T-cell (primary cell): ENCODE results near the gene MBD4. TPM values are rescaled to one million over a fixed set of nuclear protein-coding genes. Genes with fewer than 3 reads are reported as not detected.

Experiments used
- ATAC-seq, 4 experiments: fragments of 200-7000 bp in 3 of 4; fragments of 150-1000 bp in 1 of 4; cut with Tn5 transposase; replicated peaks in 1 of 4; 1 replicate in 3 of 4; 2 replicates in 1 of 4; pipeline ENCODE4 v1.10.0; 2021; ENCODE audit warnings: moderate library complexity in 3 of 4, mild to moderate bottlenecking in 2 of 4, moderate number of reproducible peaks in 1 of 4
- CTCF ChIA-PET, 2 donors: fragments of 300-600 bp; sonication (Branson Sonifier 250); formaldehyde crosslinking; loops; one replicate each; lab custom pipeline; 2022; ENCODE audit warnings: antibody characterized with exemption in 2 of 2; lab: Charles Lee
- POLR2A ChIA-PET, 2 donors: fragments of 300-600 bp; sonication (Branson Sonifier 250); formaldehyde crosslinking; loops; one replicate each; lab custom pipeline; 2022; ENCODE audit warnings: antibody characterized with exemption in 2 of 2; lab: Charles Lee
- DNase-seq, 35 experiments: peaks; one replicate each; pipeline versions ENCODE4 v3.0.0 to v3.0.0-alpha.2; 2013 to 2023
- H3K27ac ChIP-seq: one replicate; pipeline ENCODE4 v1.5.1; 2013; ENCODE audit warnings: low read length
- H3K27me3 ChIP-seq, 2 experiments: replicated peaks in 1 of 2; 1 replicate in 1 of 2; 2 replicates in 1 of 2; pipeline versions ENCODE4 v1.6.1 to v1.7.0; 2013; ENCODE audit warnings: low read length in 1 of 2, mixed read lengths in 1 of 2; ENCODE audit not compliant: control insufficient read depth in 2 of 2, insufficient read depth in 2 of 2; ENCODE audit errors: extremely low read depth in 1 of 2
- H3K36me3 ChIP-seq, 2 donors: 1 replicate in 1 of 2; 2 replicates in 1 of 2; pipeline versions ENCODE4 v1.6.1 to v1.7.0; 2013; ENCODE audit warnings: low read length in 1 of 2; ENCODE audit not compliant: control insufficient read depth in 2 of 2, insufficient read depth in 1 of 2; ENCODE audit errors: extremely low read depth in 1 of 2
- H3K4me1 ChIP-seq, 2 experiments: 1 replicate in 1 of 2; 2 replicates in 1 of 2; pipeline versions ENCODE4 v1.6.1 to v1.7.0; 2013; ENCODE audit warnings: low read length in 2 of 2, mixed read lengths in 1 of 2; ENCODE audit not compliant: insufficient read depth in 2 of 2, control insufficient read depth in 1 of 2; ENCODE audit errors: extremely low read depth in 1 of 2
- H3K4me3 ChIP-seq, 2 donors: 1 replicate in 1 of 2; 2 replicates in 1 of 2; pipeline versions ENCODE4 v1.5.1 to v1.7.0; 2013; ENCODE audit warnings: mild to moderate bottlenecking in 2 of 2, low read length in 1 of 2, moderate library complexity in 1 of 2; ENCODE audit not compliant: control insufficient read depth in 1 of 2; ENCODE audit errors: extremely low read depth in 1 of 2
- H3K9me3 ChIP-seq: 2 replicates; pipeline ENCODE4 v1.7.0; 2013
- H3K27ac Mint-ChIP-seq, 2 donors: one replicate each; pipeline ENCODE4 v1.8.0; 2020 to 2021; ENCODE audit warnings: mild to moderate bottlenecking in 2 of 2, mixed read lengths in 2 of 2
- H3K27me3 Mint-ChIP-seq, 2 donors: one replicate each; pipeline ENCODE4 v1.8.0; 2021 to 2022; ENCODE audit warnings: mixed read lengths in 2 of 2
- H3K36me3 Mint-ChIP-seq: one replicate; pipeline ENCODE4 v1.8.0; 2021; ENCODE audit warnings: mixed read lengths
- H3K4me1 Mint-ChIP-seq, 3 donors: one replicate each; pipeline ENCODE4 v1.8.0; 2020 to 2022; ENCODE audit warnings: mixed read lengths in 3 of 3, mild to moderate bottlenecking in 1 of 3
- H3K4me3 Mint-ChIP-seq, 3 donors: one replicate each; pipeline ENCODE4 v1.8.0; 2020 to 2022; ENCODE audit warnings: mild to moderate bottlenecking in 3 of 3, mixed read lengths in 3 of 3, moderate library complexity in 3 of 3
- H3K9me3 Mint-ChIP-seq, 3 donors: one replicate each; pipeline ENCODE4 v1.8.0; 2020 to 2022; ENCODE audit warnings: mixed read lengths in 3 of 3
- WGBS: methylation state at CpG from one replicate; pipeline ENCODE4 v1.1.5; 2013; ENCODE audit warnings: missing lambda C conversion rate; ENCODE audit not compliant: insufficient coverage; 5-methylcytosine and 5-hydroxymethylcytosine counted together
- total RNA-seq, 35 experiments: library from RNA in 6 of 35; stranded (reverse) in 6 of 35; fragments of 120-200 nt in 1 of 35; gene quantifications; one replicate each; pipeline versions ENCODE4 v1.2.1 to v1.2.4 and lab custom pipeline; 2013 to 2026

Gene MBD4
- total RNA-seq, 5 donors from 2014 or later (not counting 1 experiment from before 2014, with no cell fraction given): 43.1 to 59.4 (median 45.2) TPM

GRCh38 chr3:129418041-129418973, 21.4 kb downstream of the MBD4 start:
- Mint-ChIP-seq H3K27me3 (no peaks in the 10 kb centered on the region), H3K27ac (no peak overlapping the region), H3K36me3 (peaks cover 5% of the 10 kb centered on the region), H3K4me3 (no peak overlapping the region), H3K9me3 (no peaks in the 10 kb centered on the region), H3K4me1 (no peaks in the 10 kb centered on the region)
- POLR2A ChIA-PET: interaction anchor here in 1 of 2 donors (0.6 kb wide), 1 partner anchor 812 kb away, joined by 3 read pairs; no protein-coding TSS in a partner anchor
- DNase-seq (no peak), ATAC-seq (no peak)
- Histone ChIP-seq H3K4me1 (no peaks in the 10 kb centered on the region), H3K27me3 (no peaks in the 10 kb centered on the region), H3K27ac (no peak overlapping the region), H3K4me3 (no peak overlapping the region), H3K9me3 (no peaks in the 10 kb centered on the region), H3K36me3 (no peaks in the 10 kb centered on the region)
- CTCF ChIA-PET: interaction anchor here in 1 of 2 donors (0.5 kb wide), 1 partner anchor 22 kb away, joined by 5 read pairs; no protein-coding TSS in a partner anchor
- whole genome bisulfite sequencing: 85% methylated on average over 10 of the region's 14 CpGs

GRCh38 chr3:129417326-129417725, 22.4 kb downstream of the MBD4 start:
- Mint-ChIP-seq H3K4me3 (no peak overlapping the region), H3K9me3 (no peaks in the 10 kb centered on the region), H3K4me1 (no peaks in the 10 kb centered on the region), H3K36me3 (peaks cover 5% of the 10 kb centered on the region), H3K27me3 (peaks cover 0 to 7% of the 10 kb centered on the region in 2 donors), H3K27ac (no peak overlapping the region)
- Histone ChIP-seq H3K4me1 (no peaks in the 10 kb centered on the region), H3K4me3 (no peak overlapping the region), H3K27ac (no peak overlapping the region), H3K27me3 (peaks cover 0 to 4% of the 10 kb centered on the region in 2 experiments), H3K9me3 (no peaks in the 10 kb centered on the region), H3K36me3 (no peaks in the 10 kb centered on the region)
- ChIA-PET POLR2A (interaction anchor here in 1 of 2 donors (0.6 kb wide), 1 partner anchor 811 kb away, joined by 3 read pairs; no protein-coding TSS in a partner anchor), CTCF (no interaction called here)
- no CpG with 5 or more reads among the region's 1 CpG for WGBS
- ATAC-seq: no peak
- no peak for DNase-seq

GRCh38 chr3:129416415-129416814, 23.3 kb downstream of the MBD4 start:
- ATAC-seq (no peak), DNase-seq (no peak)
- no peaks in the 10 kb centered on the region for H3K9me3 Mint-ChIP-seq
- Histone ChIP-seq H3K9me3 (no peaks in the 10 kb centered on the region), H3K27ac (no peak overlapping the region), H3K36me3 (no peaks in the 10 kb centered on the region), H3K27me3 (peaks cover 0 to 6% of the 10 kb centered on the region in 2 experiments), H3K4me1 (no peaks in the 10 kb centered on the region), H3K4me3 (no peak overlapping the region)
- H3K27me3 Mint-ChIP-seq: peaks cover 0 to 7% of the 10 kb centered on the region in 2 donors
- no peaks in the 10 kb centered on the region for H3K4me1 Mint-ChIP-seq
- WGBS: no CpG with 5 or more reads among the region's 4 CpGs
- H3K27ac Mint-ChIP-seq: no peak overlapping the region
- H3K36me3 Mint-ChIP-seq: peaks cover 5% of the 10 kb centered on the region
- POLR2A ChIA-PET: no interaction called here
- CTCF ChIA-PET: no interaction called here
- no peak overlapping the region for H3K4me3 Mint-ChIP-seq

- H3K36me3 Mint-ChIP-seq: peaks cover under 1% of the 10 kb centered on the region
- no peaks in the 10 kb centered on the region for H3K4me1 Mint-ChIP-seq
- 93% methylated on average over 4 of the region's 6 CpGs for whole genome bisulfite sequencing
- Histone ChIP-seq H3K27me3 (peaks cover 0 to 11% of the 10 kb centered on the region in 2 experiments), H3K36me3 (no peaks in the 10 kb centered on the region), H3K27ac (no peak overlapping the region), H3K9me3 (no peaks in the 10 kb centered on the region), H3K4me1 (no peaks in the 10 kb centered on the region), H3K4me3 (no peak overlapping the region)
- ChIA-PET POLR2A (no interaction called here), CTCF (no interaction called here)
- no peaks in the 10 kb centered on the region for H3K9me3 Mint-ChIP-seq
- no peak overlapping the region for H3K4me3 Mint-ChIP-seq
- no peak overlapping the region for H3K27ac Mint-ChIP-seq
- DNase-seq (no peak), ATAC-seq (no peak)
- H3K27me3 Mint-ChIP-seq: peaks cover 0 to 7% of the 10 kb centered on the region in 2 donors
Observed at GRCh38 chr3:129415830-129416229, 23.9 kb downstream of the MBD4 start.

GRCh38 chr3:129415378-129415777, 24.4 kb downstream of the MBD4 start:
- POLR2A ChIA-PET: no interaction called here
- CTCF ChIA-PET: no interaction called here
- H3K27ac Mint-ChIP-seq: no peak overlapping the region

GRCh38 chr3:129413687-129414506, 25.9 kb downstream of the MBD4 start:
- no peak overlapping the region for H3K27ac Mint-ChIP-seq
- H3K36me3 ChIP-seq: no peaks in the 10 kb centered on the region

More at GRCh38 chr3:129415378-129415777, 24.4 kb downstream of the MBD4 start:
- Histone ChIP-seq H3K27me3 (peaks cover 0 to 11% of the 10 kb centered on the region in 2 experiments), H3K27ac (no peak overlapping the region), H3K36me3 (no peaks in the 10 kb centered on the region), H3K4me3 (no peak overlapping the region), H3K9me3 (no peaks in the 10 kb centered on the region), H3K4me1 (no peaks in the 10 kb centered on the region)
- 29% methylated on average over 2 of the region's 3 CpGs for WGBS
- no peak for DNase-seq
- Mint-ChIP-seq H3K36me3 (no peaks in the 10 kb centered on the region), H3K4me3 (no peak overlapping the region), H3K4me1 (no peaks in the 10 kb centered on the region), H3K9me3 (no peaks in the 10 kb centered on the region), H3K27me3 (peaks cover 0 to 7% of the 10 kb centered on the region in 2 donors)
- ATAC-seq: no peak

More at GRCh38 chr3:129413687-129414506, 25.9 kb downstream of the MBD4 start:
- Histone ChIP-seq H3K4me3 (no peak overlapping the region), H3K27ac (no peak overlapping the region), H3K4me1 (no peaks in the 10 kb centered on the region), H3K9me3 (no peaks in the 10 kb centered on the region), H3K27me3 (peaks cover 0 to 11% of the 10 kb centered on the region in 2 experiments)
- ATAC-seq: no peak
- DNase-seq: no peak
- no peaks in the 10 kb centered on the region for H3K36me3 Mint-ChIP-seq
- 63% methylated on average over 1 of the region's 4 CpGs for WGBS
- no peaks in the 10 kb centered on the region for H3K9me3 Mint-ChIP-seq
- ChIA-PET POLR2A (interaction anchor here in 1 of 2 donors (1.0 kb wide), 1 partner anchor 26 kb away, joined by 3 read pairs; the partner anchor contains the start of gene MBD4), CTCF (interaction anchor here in 1 of 2 donors (0.6 kb wide), 1 partner anchor 415 kb away, joined by 6 read pairs; no protein-coding TSS in a partner anchor)
- no peak overlapping the region for H3K4me3 Mint-ChIP-seq
- no peaks in the 10 kb centered on the region for H3K4me1 Mint-ChIP-seq
- H3K27me3 Mint-ChIP-seq: peaks cover 0 to 7% of the 10 kb centered on the region in 2 donors
